Uterus (tissue), 4 donors: Measurements from ENCODE around the gene STK11. TPM values are rescaled to one million over a fixed set of nuclear protein-coding genes. Genes with fewer than 3 reads are reported as not detected.

Experiments used
- DNase-seq, 2 donors: peaks; one replicate each; pipeline ENCODE4 v3.0.0-alpha.2; 2019 to 2020
- H3K27ac ChIP-seq, 2 donors: fragments of 200-600 bp; sonication (generic); 1 replicate in 1 of 2; 2 replicates in 1 of 2; pipeline ENCODE4 v1.5.1; 2016 to 2018
- H3K27me3 ChIP-seq, 2 donors: fragments of 200-600 bp; sonication (generic); one replicate each; pipeline ENCODE4 v1.5.1; 2018 to 2019; ENCODE audit warnings: control low read depth in 1 of 2
- H3K36me3 ChIP-seq, 2 donors: fragments of 200-600 bp; sonication (generic); one replicate each; pipeline ENCODE4 v1.5.1; 2019; ENCODE audit warnings: control low read depth in 1 of 2
- H3K4me1 ChIP-seq, 2 donors: fragments of 200-600 bp; sonication (generic); one replicate each; pipeline ENCODE4 v1.5.1; 2018 to 2019; ENCODE audit warnings: control low read depth in 1 of 2
- H3K4me3 ChIP-seq, 2 donors: fragments of 200-600 bp; sonication (generic); 1 replicate in 1 of 2; 2 replicates in 1 of 2; pipeline ENCODE4 v1.5.1; 2018 to 2019; ENCODE audit warnings: mild to moderate bottlenecking in 1 of 2
- H3K9me3 ChIP-seq, 2 donors: fragments of 200-600 bp; sonication (generic); one replicate each; pipeline ENCODE4 v1.5.1; 2019; ENCODE audit warnings: control low read depth in 1 of 2
- CTCF ChIP-seq, 4 experiments: fragments of 200-600 bp in 2 of 4; fragments of 450-650 bp in 2 of 4; sonication (generic) in 2 of 4; IDR thresholded peaks; one replicate each; pipeline ENCODE4 v1.5.1; 2016 to 2019; ENCODE audit warnings: antibody characterized with exemption in 4 of 4, mild to moderate bottlenecking in 2 of 4, moderate library complexity in 1 of 4
- POLR2A ChIP-seq, 2 donors: fragments of 450-650 bp; IDR thresholded peaks; one replicate each; pipeline ENCODE4 v1.6.1; 2016; ENCODE audit warnings: antibody characterized with exemption in 2 of 2, mild to moderate bottlenecking in 1 of 2, moderate library complexity in 1 of 2
- intact Hi-C: fragments of 100-400 bp; cut with DNase I; formaldehyde crosslinking; loops from one replicate; pipeline ENCODE4 v1.15.1; 2023; ENCODE audit warnings: low total_unique reads
- total RNA-seq, 4 donors: library from RNA; depleted of rRNA in 3 of 4; stranded (reverse); fragments of >200 nt in 3 of 4; gene quantifications; one replicate each; pipeline versions ENCODE4 v1.1.0 to v1.2.4, GENCODE V29; 2014 to 2023
- donor health status: DM: yes; HTN: yes; CAD: no.

STK11 gene
- total RNA-seq, 4 donors from 2014 or later: 17.4 to 62.8 (median 43.3) TPM

- no peaks in the 10 kb centered on the region for H3K9me3 ChIP-seq
- DNase-seq: peak; percentile 45 to 62
- H3K4me3 ChIP-seq: no peak overlapping the region
- TF ChIP-seq CTCF (IDR thresholded peaks at IDR 0.05) (no peak), POLR2A (IDR thresholded peaks at IDR 0.05) (no peak)
- intact Hi-C loops: no loop called here
- peaks cover 0 to 8% of the 10 kb centered on the region in 2 donors for H3K27me3 ChIP-seq
- H3K27ac ChIP-seq: no peak overlapping the region
- no peaks in the 10 kb centered on the region for H3K36me3 ChIP-seq
- peaks cover 0 to 16% of the 10 kb centered on the region in 2 donors for H3K4me1 ChIP-seq
Observed at GRCh38 chr19:1232652-1233072, 27.1 kb downstream of the STK11 start.

- Histone ChIP-seq H3K4me3 (no peak overlapping the region), H3K36me3 (no peaks in the 10 kb centered on the region), H3K9me3 (no peaks in the 10 kb centered on the region), H3K4me1 (peaks cover 0 to 16% of the 10 kb centered on the region in 2 donors), H3K27ac (no peak overlapping the region), H3K27me3 (peaks cover 0 to 8% of the 10 kb centered on the region in 2 donors)
- no peak for DNase-seq
- intact Hi-C loops: no loop called here
- TF ChIP-seq POLR2A (IDR thresholded peaks at IDR 0.05): no peak
Observed at GRCh38 chr19:1233115-1233667, 27.6 kb downstream of the STK11 start.

- Histone ChIP-seq H3K36me3 (no peaks in the 10 kb centered on the region), H3K9me3 (no peaks in the 10 kb centered on the region), H3K4me3 (no peak overlapping the region), H3K27ac (no peak overlapping the region), H3K27me3 (peaks cover 0 to 8% of the 10 kb centered on the region in 2 donors), H3K4me1 (peaks cover 0 to 16% of the 10 kb centered on the region in 2 donors)
- intact Hi-C loops: no loop called here
- TF ChIP-seq CTCF (IDR thresholded peaks at IDR 0.05) (no peak), POLR2A (IDR thresholded peaks at IDR 0.05) (no peak)
- DNase-seq: no peak
Observed at GRCh38 chr19:1234051-1234954, 28.7 kb downstream of the STK11 start.

GRCh38 chr19:1234955-1235380, 29.4 kb downstream of the STK11 start:
- no peak for DNase-seq
- H3K27me3 ChIP-seq: peaks cover 0 to 8% of the 10 kb centered on the region in 2 donors
- intact Hi-C loops: no loop called here
- no peak overlapping the region for H3K4me3 ChIP-seq
- no peaks in the 10 kb centered on the region for H3K9me3 ChIP-seq
- H3K27ac ChIP-seq: no peak overlapping the region
- peaks cover 0 to 16% of the 10 kb centered on the region in 2 donors for H3K4me1 ChIP-seq
- TF ChIP-seq POLR2A (IDR thresholded peaks at IDR 0.05): no peak
- no peak for TF ChIP-seq CTCF (IDR thresholded peaks at IDR 0.05)
- H3K36me3 ChIP-seq: no peaks in the 10 kb centered on the region

GRCh38 chr19:1235625-1236538, 30.3 kb downstream of the STK11 start:
- no peaks in the 10 kb centered on the region for H3K36me3 ChIP-seq
- H3K9me3 ChIP-seq: no peaks in the 10 kb centered on the region
- no peak overlapping the region for H3K27ac ChIP-seq
- DNase-seq: no peak
- peaks cover 0 to 8% of the 10 kb centered on the region in 2 donors for H3K27me3 ChIP-seq
- peaks cover 0 to 16% of the 10 kb centered on the region in 2 donors for H3K4me1 ChIP-seq
- intact Hi-C loops: no loop called here
- H3K4me3 ChIP-seq: no peak overlapping the region
- no peak for TF ChIP-seq POLR2A (IDR thresholded peaks at IDR 0.05)
- TF ChIP-seq CTCF (IDR thresholded peaks at IDR 0.05): no peak
